Sigmoid colon (tissue), 7 donors: ENCODE data around the gene DBN1. TPM values are rescaled to one million over a fixed set of nuclear protein-coding genes. Genes with fewer than 3 reads are reported as not detected.

Experiments
- DNase-seq: peaks from one replicate; pipeline ENCODE4 v3.0.0-alpha.2; 2019
- H3K27ac ChIP-seq, 4 donors: fragments of 200-600 bp; sonication (generic); one replicate each; pipeline ENCODE4 v1.5.1; 2016 to 2019; ENCODE audit warnings: mild to moderate bottlenecking in 1 of 4
- H3K27me3 ChIP-seq, 3 donors: fragments of 200-600 bp; sonication (generic); one replicate each; pipeline ENCODE4 v1.5.1; 2019; ENCODE audit warnings: mild to moderate bottlenecking in 1 of 3
- H3K36me3 ChIP-seq, 4 donors: fragments of 200-600 bp; sonication (generic); one replicate each; pipeline ENCODE4 v1.5.1; 2016 to 2019
- H3K4me1 ChIP-seq, 4 donors: fragments of 200-600 bp; sonication (generic); one replicate each; pipeline ENCODE4 v1.5.1; 2017 to 2019
- H3K4me3 ChIP-seq, 4 donors: fragments of 200-600 bp; sonication (generic); one replicate each; pipeline ENCODE4 v1.5.1; 2017 to 2019; ENCODE audit warnings: mild to moderate bottlenecking in 2 of 4, moderate library complexity in 1 of 4
- H3K9me3 ChIP-seq, 4 donors: fragments of 200-600 bp in 3 of 4; sonication (generic) in 3 of 4; one replicate each; pipeline versions ENCODE4 v1.5.1 to v1.6.1; 2013 to 2019
- CTCF ChIP-seq, 4 experiments: fragments of 450-650 bp in 3 of 4; fragments of 200-600 bp in 1 of 4; IDR thresholded peaks; one replicate each; pipeline ENCODE4 v1.5.1; 2016 to 2019; ENCODE audit warnings: antibody characterized with exemption in 4 of 4, mild to moderate bottlenecking in 3 of 4, moderate library complexity in 2 of 4
- EP300 ChIP-seq, 4 donors: sonication (generic); formaldehyde crosslinking; IDR thresholded peaks; one replicate each; pipeline ENCODE4 v1.6.1; 2017; ENCODE audit warnings: antibody characterized with exemption in 4 of 4
- POLR2A ChIP-seq, 2 donors: fragments of 450-650 bp; IDR thresholded peaks; one replicate each; pipeline ENCODE4 v1.6.1; 2016; ENCODE audit warnings: antibody characterized with exemption in 2 of 2, mild to moderate bottlenecking in 2 of 2, moderate library complexity in 2 of 2
- POLR2AphosphoS5 ChIP-seq, 4 donors: sonication (generic); formaldehyde crosslinking; IDR thresholded peaks; one replicate each; pipeline ENCODE4 v1.6.1; 2017; ENCODE audit warnings: antibody characterized with exemption in 4 of 4
- WGBS, 2 donors: extraction: QIAGEN DNeasy Blood & Tissue Kit; methylation state at CpG; one replicate each; pipeline ENCODE4 v1.1.7; 2013; 5-methylcytosine and 5-hydroxymethylcytosine counted together
- intact Hi-C: fragments of 100-400 bp; cut with DNase I; formaldehyde crosslinking; loops from one replicate; pipeline ENCODE4 v1.15.1; 2023
- polyA plus RNA-seq, 3 donors: library from polyadenylated mRNA; stranded (reverse); fragments of 200-250 nt; gene quantifications; one replicate each; pipeline ENCODE4 v1.2.3, GENCODE V29; 2013
- total RNA-seq, 4 donors: library from RNA; depleted of rRNA; stranded (reverse); fragments of >200 nt; gene quantifications; one replicate each; pipeline ENCODE4 v1.1.0, GENCODE V29; 2016
- donor health status: healthy with polysubstance abuse.
- donor health status: Bipolar disorder and iron deficiency.
- donor health status: healthy.

The DBN1 gene
- total and polyA plus RNA-seq, 7 donors: 6.0 to 100.0 (median 54.8) TPM

GRCh38 chr5:177432839-177433657 is 40.4 kb downstream of the DBN1 start:
- intact Hi-C loops: no loop called here

GRCh38 chr5:177432143-177432838 is 41.1 kb downstream of the DBN1 start:
- no peaks in the 10 kb centered on the region for H3K9me3 ChIP-seq
- WGBS, 2 donors: 72 to 87% methylated on average over 18 of the region's 18 CpGs
- peaks cover 25 to 69% (median 54%) of the 10 kb centered on the region in 4 donors for H3K36me3 ChIP-seq
- peak; percentile 71 for DNase-seq
- H3K4me3 ChIP-seq: no peak overlapping the region
- no peaks in the 10 kb centered on the region for H3K27me3 ChIP-seq
- TF ChIP-seq CTCF (IDR thresholded peaks at IDR 0.05) (no peak), POLR2AphosphoS5 (IDR thresholded peaks at IDR 0.05) (peak in 1 of 4 donors; percentile 4)
- H3K27ac ChIP-seq: peak overlapping the region; percentile 2 to 47 (median 22)
- peaks cover 0 to 35% (median 29%) of the 10 kb centered on the region in 4 donors for H3K4me1 ChIP-seq
- intact Hi-C loops: no loop called here

More at GRCh38 chr5:177432839-177433657, 40.4 kb downstream of the DBN1 start:
- Histone ChIP-seq H3K9me3 (no peaks in the 10 kb centered on the region), H3K4me3 (no peak overlapping the region), H3K4me1 (peaks cover 0 to 27% (median 21%) of the 10 kb centered on the region in 4 donors), H3K27me3 (no peaks in the 10 kb centered on the region), H3K36me3 (peaks cover 25 to 77% (median 56%) of the 10 kb centered on the region in 4 donors), H3K27ac (peak overlapping the region in 1 of 4 donors; percentile 47)
- DNase-seq: no peak
- no peak for TF ChIP-seq POLR2AphosphoS5 (IDR thresholded peaks at IDR 0.05)
- WGBS, 2 donors: 93 to 95% methylated on average over 25 of the region's 25 CpGs

- intact Hi-C loops: no loop called here
- Histone ChIP-seq H3K9me3 (no peaks in the 10 kb centered on the region), H3K27ac (peak overlapping the region; percentile 2 to 47 (median 22)), H3K36me3 (peaks cover 25 to 62% (median 49%) of the 10 kb centered on the region in 4 donors), H3K4me3 (no peak overlapping the region), H3K4me1 (peaks cover 0 to 38% (median 34%) of the 10 kb centered on the region in 4 donors), H3K27me3 (no peaks in the 10 kb centered on the region)
- TF ChIP-seq POLR2AphosphoS5 (IDR thresholded peaks at IDR 0.05) (peak in 1 of 4 donors; percentile 10), EP300 (IDR thresholded peaks at IDR 0.05) (no peak)
- peak; percentile 66 for DNase-seq
- WGBS, 2 donors: 49 to 80% methylated on average over 29 of the region's 29 CpGs
Observed at GRCh38 chr5:177431317-177432142, 41.9 kb downstream of the DBN1 start.

DNA sequence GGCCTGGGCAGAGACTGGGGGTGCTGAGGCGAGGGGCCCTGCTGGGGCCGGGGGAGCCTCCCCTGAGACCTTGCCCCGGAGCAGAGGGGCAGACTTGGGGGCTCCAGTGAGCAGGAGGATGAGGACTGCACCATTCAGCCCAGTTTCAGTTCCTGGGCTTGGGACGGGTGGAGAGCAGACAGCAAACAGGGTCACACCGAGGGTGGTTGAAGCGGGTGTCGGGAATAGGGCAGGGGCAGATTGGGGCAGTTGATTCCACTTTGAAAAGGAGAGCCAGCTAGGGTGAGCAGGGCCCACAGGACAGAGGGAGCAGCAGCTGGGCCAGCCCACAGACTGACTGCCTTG is 42.5 kb downstream of the DBN1 start:
- no peaks in the 10 kb centered on the region for H3K27me3 ChIP-seq
- 61 to 85% methylated on average over 7 of the region's 7 CpGs for WGBS, 2 donors
- H3K27ac ChIP-seq: no peak overlapping the region
- H3K36me3 ChIP-seq: peaks cover 25 to 56% (median 44%) of the 10 kb centered on the region in 4 donors
- no peak overlapping the region for H3K4me3 ChIP-seq
- H3K4me1 ChIP-seq: peaks cover 0 to 38% (median 34%) of the 10 kb centered on the region in 4 donors
- TF ChIP-seq EP300 (IDR thresholded peaks at IDR 0.05) (no peak), POLR2AphosphoS5 (IDR thresholded peaks at IDR 0.05) (no peak), POLR2A (IDR thresholded peaks at IDR 0.05) (no peak), CTCF (IDR thresholded peaks at IDR 0.05) (no peak)
- H3K9me3 ChIP-seq: no peaks in the 10 kb centered on the region
- no peak for DNase-seq
- intact Hi-C loops: no loop called here

DNA sequence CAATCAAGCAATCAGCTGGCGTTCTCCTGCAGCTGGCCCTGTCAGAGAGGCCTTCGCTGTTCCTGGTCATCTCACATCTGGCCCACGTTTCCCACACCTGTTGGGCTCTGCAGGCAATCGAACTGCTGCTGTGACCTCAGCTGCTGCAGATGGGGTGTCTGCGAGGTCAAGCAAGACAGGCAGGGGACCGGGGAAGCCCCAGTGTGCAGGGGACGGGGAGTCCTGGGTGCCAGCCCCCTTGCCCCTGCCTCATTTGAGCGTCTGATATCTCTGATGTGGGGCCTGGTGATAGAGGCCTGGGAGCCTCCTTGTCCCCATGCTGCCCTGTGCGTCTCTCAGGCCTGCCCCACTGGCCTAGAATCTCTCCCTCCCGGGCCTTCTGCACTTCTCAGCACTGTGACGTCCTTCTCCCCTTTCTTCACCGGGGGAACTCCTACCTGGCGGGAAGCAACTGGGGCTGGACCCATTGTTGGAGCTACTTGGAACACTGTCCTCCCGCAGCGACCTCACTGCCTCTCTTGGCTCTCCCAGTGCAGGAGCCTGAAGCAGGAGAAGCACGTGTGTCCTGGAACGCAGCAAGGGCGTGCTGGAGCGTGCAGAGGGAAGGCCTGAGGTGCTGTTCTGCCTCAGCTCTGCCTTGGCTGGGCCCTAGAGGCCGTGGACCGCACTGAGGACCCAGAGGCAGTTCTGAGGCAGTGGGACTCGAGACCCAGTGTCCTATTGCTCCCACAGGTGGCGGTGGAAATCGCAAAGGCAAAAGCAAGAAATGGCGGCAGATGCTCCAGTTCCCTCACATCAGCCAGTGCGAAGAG is 43.1 kb downstream of the DBN1 start:
- no peak for DNase-seq
- 76 to 90% methylated on average over 26 of the region's 26 CpGs for WGBS, 2 donors
- TF ChIP-seq POLR2A (IDR thresholded peaks at IDR 0.05) (no peak), EP300 (IDR thresholded peaks at IDR 0.05) (no peak), POLR2AphosphoS5 (IDR thresholded peaks at IDR 0.05) (no peak), CTCF (IDR thresholded peaks at IDR 0.05) (no peak)
- intact Hi-C loops: no loop called here
- Histone ChIP-seq H3K9me3 (no peaks in the 10 kb centered on the region), H3K4me1 (peaks cover 0 to 43% (median 39%) of the 10 kb centered on the region in 4 donors), H3K4me3 (no peak overlapping the region), H3K27me3 (no peaks in the 10 kb centered on the region), H3K36me3 (peaks cover 23 to 50% (median 38%) of the 10 kb centered on the region in 4 donors), H3K27ac (no peak overlapping the region)
